ENCODE results near the gene AK4.

AK4 gene

GRCh38 chr1:65176591-65176990 is 28.6 kb downstream of the AK4 start:
- no peak for DNase-seq

GRCh38 chr1:65177457-65177856 is 29.5 kb downstream of the AK4 start:
- no peak for DNase-seq

GRCh38 chr1:65178235-65178634 is 30.2 kb downstream of the AK4 start:
- no peak for DNase-seq

GRCh38 chr1:65179148-65179547 is 31.1 kb downstream of the AK4 start:
- no peak for DNase-seq

GRCh38 chr1:65180977-65181376 is 33.0 kb downstream of the AK4 start:
- no peak for DNase-seq

- DNase-seq, result no peak
Observed at GRCh38 chr1:65182658-65183268, 34.8 kb downstream of the AK4 start.

- DNase-seq, result no peak
Observed at GRCh38 chr1:65189576-65190115, 41.6 kb downstream of the AK4 start.

GRCh38 chr1:65190229-65190628 is 42.2 kb downstream of the AK4 start:
- no peak for DNase-seq

- DNase-seq, result no peak
Observed at GRCh38 chr1:65193129-65193695, 45.2 kb downstream of the AK4 start.

- DNase-seq, result no peak
Observed at GRCh38 chr1:65195495-65196417, 47.8 kb downstream of the AK4 start.

- DNase-seq, result no peak
Observed at GRCh38 chr1:65196926-65197325, 48.9 kb downstream of the AK4 start.

- DNase-seq, result no peak
Observed at GRCh38 chr1:65197636-65198035, 49.6 kb downstream of the AK4 start.

GRCh38 chr1:65198096-65198495 is 50.1 kb downstream of the AK4 start:
- no peak for DNase-seq

- no peak for DNase-seq
Observed at GRCh38 chr1:65200411-65200810, 52.4 kb downstream of the AK4 start.

GRCh38 chr1:65206836-65207235 is 58.8 kb downstream of the AK4 start:
- DNase-seq, result no peak

- DNase-seq, result no peak
Observed at GRCh38 chr1:65207317-65207716, 59.3 kb downstream of the AK4 start.

GRCh38 chr1:65208563-65208973 is 60.6 kb downstream of the AK4 start:
- DNase-seq, result no peak

- DNase-seq, result no peak
Observed at GRCh38 chr1:65209005-65209885, 61.2 kb downstream of the AK4 start.

- no peak for DNase-seq
Observed at GRCh38 chr1:65210325-65210724, 62.3 kb downstream of the AK4 start.

GRCh38 chr1:65211331-65211730 is 63.3 kb downstream of the AK4 start:
- DNase-seq, result no peak

GRCh38 chr1:65213271-65214023 is 65.4 kb downstream of the AK4 start:
- DNase-seq, result no peak
